ENCODE measurements around the gene PPIP5K1. TPM values are rescaled to one million over a fixed set of nuclear protein-coding genes. Genes with fewer than 3 reads are reported as not detected.
"Not testable (repeated sequence)": the region's sequence is repeated elsewhere in the genome, so short reads cannot be mapped to it uniquely, and the experiment has no call there.

PPIP5K1 gene
- polyA plus RNA-seq (ENCODE audit: insufficient read length in 3 of 3): 10 to 100 TPM; 18.6 to 23.0 (median 22.3) TPM

- DNase-seq (ENCODE audit: low read depth in 3 of 3, low spot score in 2 of 3): not testable (repeated sequence)
Measured at GRCh38 chr15:43589778-43590466, at the start of gene PPIP5K1. Gene PPIP5K1 (minus strand): TSS chr15:43590208. CDS start chr15:43584504, 5,704 bp downstream.

DNA sequence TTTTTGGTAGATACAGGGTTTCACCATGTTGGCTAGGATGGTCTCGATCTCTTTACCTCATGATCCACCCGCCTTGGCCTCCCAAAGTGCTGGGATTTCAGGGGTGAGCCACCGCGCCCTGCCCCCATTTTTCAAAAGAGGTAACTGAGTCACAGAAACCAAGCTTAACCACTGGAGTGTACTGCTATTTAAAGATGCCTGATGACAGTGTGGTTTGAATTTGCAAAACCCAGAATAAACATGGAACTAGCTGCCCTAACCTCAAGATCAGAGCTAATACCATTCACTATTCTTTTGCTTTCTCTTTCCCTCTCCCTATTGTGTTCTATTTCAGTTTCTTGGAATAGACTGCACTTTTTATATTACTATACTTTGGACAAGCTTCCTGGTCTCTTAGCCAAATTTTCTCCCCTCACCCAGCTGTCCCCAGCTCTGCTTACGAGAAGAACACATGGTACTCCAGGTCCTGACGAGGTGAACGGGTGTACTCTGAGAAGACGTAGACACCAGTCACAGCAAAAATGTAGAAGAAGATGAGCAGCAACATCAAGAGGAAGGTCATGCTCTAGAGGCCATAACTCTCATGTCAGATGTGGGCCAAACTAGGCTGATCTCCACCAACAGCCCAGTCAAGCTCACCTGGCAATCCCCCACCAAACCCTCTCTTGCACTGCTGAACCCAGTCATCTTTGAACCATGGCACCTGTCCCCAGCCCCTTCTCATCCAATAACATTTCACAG is 48.6 kb upstream of the PPIP5K1 start:
- not testable (repeated sequence) for DNase-seq (ENCODE audit: low read depth in 3 of 3, low spot score in 2 of 3)

DNA sequence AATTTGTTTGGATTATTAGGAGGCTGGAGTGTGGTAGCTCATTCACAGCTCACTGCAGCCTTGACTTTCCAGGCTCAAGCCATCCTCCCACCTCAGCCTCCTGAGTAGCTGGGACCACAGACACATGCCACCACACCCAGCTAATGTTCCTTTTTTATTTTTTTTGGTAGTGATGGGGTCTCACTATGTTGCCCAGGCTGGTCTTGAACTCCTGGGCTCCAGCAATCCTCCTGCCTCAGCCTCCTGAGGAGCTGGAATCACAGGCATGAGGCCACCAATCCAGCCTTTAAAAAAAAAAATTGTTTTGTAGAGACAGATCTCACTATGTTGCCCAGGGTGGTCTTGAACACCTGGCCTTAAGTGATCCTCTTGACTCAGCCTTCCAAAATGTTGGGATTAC is 36.9 kb upstream of the PPIP5K1 start:
- not testable (repeated sequence) for DNase-seq (ENCODE audit: low read depth in 3 of 3, low spot score in 2 of 3)

GRCh38 chr15:43625106-43625505 is 35.1 kb upstream of the PPIP5K1 start:
- no peak for DNase-seq (ENCODE audit: low read depth in 3 of 3, low spot score in 2 of 3)

DNA sequence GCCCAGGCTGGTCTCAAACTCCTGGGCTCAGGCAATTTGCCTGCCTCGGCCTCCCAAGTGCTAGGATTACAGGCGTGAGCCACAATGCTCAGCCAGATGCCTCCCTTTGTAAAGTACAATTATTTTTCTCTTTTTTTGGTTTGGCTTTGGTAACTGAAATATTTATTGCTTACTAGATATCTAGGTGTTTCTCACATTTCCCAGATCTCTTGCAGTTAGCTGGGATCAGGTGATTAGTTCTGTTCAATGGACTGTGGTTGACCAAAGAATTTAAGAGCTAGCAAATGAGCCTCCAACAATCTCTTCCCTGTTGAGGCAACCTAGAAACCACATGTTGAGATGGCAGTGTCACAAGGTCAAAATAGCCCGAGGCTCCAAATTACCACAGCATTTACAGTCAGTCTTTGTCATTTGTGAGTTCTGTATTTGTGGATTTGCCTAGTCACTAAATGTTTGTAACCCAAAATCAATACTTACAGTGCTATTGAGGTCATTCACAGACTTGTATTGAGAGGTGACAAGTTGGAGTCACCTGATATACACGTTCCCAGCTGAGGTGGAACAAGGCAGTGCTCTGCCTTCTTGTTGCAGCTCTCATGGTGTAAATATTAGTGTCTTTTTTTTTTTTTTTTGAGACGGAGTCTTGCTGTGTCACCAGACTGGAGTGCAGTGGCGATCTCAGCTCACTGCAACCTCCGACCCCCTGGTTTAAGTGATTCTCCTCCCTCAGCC is 32.2 kb upstream of the PPIP5K1 start:
- DNase-seq (ENCODE audit: low read depth in 3 of 3, low spot score in 2 of 3): not testable (repeated sequence)

- DNase-seq (ENCODE audit: low read depth in 3 of 3, low spot score in 2 of 3): not testable (repeated sequence)
Measured at GRCh38 chr15:43618700-43619099, 28.7 kb upstream of the PPIP5K1 start, which contains the start of gene STRC. Gene STRC (minus strand): TSS chr15:43618800. CDS start chr15:43618722, 78 bp downstream.

GRCh38 chr15:43617750-43618149 is 27.7 kb upstream of the PPIP5K1 start:
- DNase-seq (ENCODE audit: low read depth in 3 of 3, low spot score in 2 of 3): not testable (repeated sequence)

- DNase-seq (ENCODE audit: low read depth in 3 of 3, low spot score in 2 of 3): not testable (repeated sequence)
Measured at GRCh38 chr15:43602233-43602632, 12.2 kb upstream of the PPIP5K1 start.

DNA sequence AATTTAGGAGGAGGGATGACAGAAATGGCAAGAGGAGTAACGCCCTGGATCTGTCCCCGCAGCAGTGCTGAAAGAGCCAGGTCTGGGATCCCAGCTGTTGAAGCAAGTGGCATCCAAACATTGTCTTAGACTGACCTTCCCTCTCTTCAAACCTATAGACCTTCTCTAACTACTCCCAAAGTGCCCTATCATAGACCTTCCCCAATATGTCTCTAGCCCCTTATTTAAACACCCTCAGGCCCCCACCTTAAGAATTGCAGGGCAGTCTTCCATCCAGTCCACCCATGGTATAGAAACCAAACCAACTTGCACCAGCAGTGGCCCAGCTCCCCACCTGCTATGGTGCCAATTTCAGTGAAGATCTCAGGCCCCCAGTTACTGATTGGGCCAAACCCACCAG is 10.2 kb upstream of the PPIP5K1 start:
- DNase-seq (ENCODE audit: low read depth in 3 of 3, low spot score in 2 of 3): not testable (repeated sequence)

GRCh38 chr15:43599131-43599530 is 9.1 kb upstream of the PPIP5K1 start:
- DNase-seq (ENCODE audit: low read depth in 3 of 3, low spot score in 2 of 3): not testable (repeated sequence)

DNA sequence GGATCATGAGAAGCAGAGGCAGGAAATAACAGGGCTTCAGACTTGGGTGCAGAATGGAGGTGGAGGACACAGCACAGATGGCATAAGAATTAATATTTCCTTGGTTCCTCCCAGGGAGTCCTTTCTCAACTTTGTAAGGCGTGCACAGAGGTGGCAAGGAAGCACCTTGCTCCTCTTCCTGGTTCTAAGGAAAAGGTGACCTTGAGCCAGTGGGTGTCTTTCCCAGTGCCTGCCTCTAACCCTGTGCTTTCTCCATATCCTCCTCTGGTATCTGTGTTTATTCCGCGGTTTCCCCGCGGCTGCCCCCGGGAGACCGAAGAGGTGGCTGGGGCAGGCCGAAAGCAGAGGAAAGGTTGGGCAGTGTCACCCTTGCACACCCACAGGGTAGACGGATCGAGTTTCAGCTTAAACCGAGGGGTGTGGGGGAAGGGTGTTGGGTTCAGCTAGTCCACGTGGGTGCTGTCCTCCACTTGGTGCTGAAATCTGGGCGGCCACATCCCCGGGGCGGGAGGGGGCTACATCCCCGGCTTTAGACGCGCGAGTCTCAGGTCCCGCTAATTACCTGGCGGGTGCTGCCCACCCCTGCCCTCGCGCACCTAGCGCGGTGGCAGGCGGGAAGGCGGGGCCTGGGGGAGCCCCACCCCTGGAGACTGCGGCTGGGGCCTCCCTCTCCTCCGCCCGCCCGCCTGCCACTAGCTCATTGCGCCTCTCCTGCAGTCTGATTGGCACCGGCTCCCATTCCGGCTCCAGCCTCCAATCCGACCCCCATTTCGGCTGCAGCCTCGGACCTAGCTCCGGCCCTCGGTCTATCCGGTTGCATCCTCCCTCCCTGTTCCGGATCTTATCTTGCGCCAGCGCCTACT is 3.6 kb upstream of the PPIP5K1 start, which contains the start of gene CKMT1B:
Gene CKMT1B (plus strand): TSS at position 700 of the 863 bp plus-strand sequence. CDS start 192 bp downstream, outside the sequence.
- not testable (repeated sequence) for DNase-seq (ENCODE audit: low read depth in 3 of 3, low spot score in 2 of 3)

GRCh38 chr15:43592841-43593240 is 2.8 kb upstream of the PPIP5K1 start:
- not testable (repeated sequence) for DNase-seq (ENCODE audit: low read depth in 3 of 3, low spot score in 2 of 3)

- not testable (repeated sequence) for DNase-seq (ENCODE audit: low read depth in 3 of 3, low spot score in 2 of 3)
Measured at GRCh38 chr15:43574607-43575006, 15.4 kb downstream of the PPIP5K1 start.

- DNase-seq (ENCODE audit: low read depth in 3 of 3, low spot score in 2 of 3): not testable (repeated sequence)
Measured at GRCh38 chr15:43566615-43567014, 23.4 kb downstream of the PPIP5K1 start.

DNA sequence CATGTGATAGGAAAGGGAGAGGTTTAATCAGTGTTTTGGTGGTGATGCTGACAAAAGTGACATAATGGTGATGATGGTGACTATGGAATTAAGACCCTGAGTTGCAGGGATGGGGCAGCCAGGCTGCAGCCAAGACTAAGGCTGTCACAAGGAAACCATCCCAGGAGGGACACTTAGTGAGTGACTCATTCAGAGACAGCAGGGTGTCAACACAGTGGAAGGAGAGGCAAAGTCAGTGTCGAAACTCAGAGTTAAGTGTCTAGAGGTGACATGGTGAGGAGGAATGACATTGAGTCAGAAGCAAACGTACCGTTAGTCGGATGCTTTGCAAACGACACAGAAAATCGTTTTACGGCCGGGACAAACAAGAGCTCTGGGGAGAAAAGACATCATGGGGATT is 26.2 kb downstream of the PPIP5K1 start:
- DNase-seq (ENCODE audit: low read depth in 3 of 3, low spot score in 2 of 3): not testable (repeated sequence)

GRCh38 chr15:43562753-43563152 is 27.3 kb downstream of the PPIP5K1 start:
- not testable (repeated sequence) for DNase-seq (ENCODE audit: low read depth in 3 of 3, low spot score in 2 of 3)

- no peak for DNase-seq (ENCODE audit: low read depth in 3 of 3, low spot score in 2 of 3)
Measured at GRCh38 chr15:43552986-43553385, 37.0 kb downstream of the PPIP5K1 start.

- DNase-seq (ENCODE audit: low read depth in 3 of 3, low spot score in 2 of 3): no peak
Measured at GRCh38 chr15:43552256-43552655, 37.8 kb downstream of the PPIP5K1 start.

- DNase-seq (ENCODE audit: low read depth in 3 of 3, low spot score in 2 of 3): no peak
Measured at GRCh38 chr15:43550527-43551363, 39.3 kb downstream of the PPIP5K1 start.
